ENCODE measurements around the gene CEBPE.

- TF ChIP-seq, protein P1, sequence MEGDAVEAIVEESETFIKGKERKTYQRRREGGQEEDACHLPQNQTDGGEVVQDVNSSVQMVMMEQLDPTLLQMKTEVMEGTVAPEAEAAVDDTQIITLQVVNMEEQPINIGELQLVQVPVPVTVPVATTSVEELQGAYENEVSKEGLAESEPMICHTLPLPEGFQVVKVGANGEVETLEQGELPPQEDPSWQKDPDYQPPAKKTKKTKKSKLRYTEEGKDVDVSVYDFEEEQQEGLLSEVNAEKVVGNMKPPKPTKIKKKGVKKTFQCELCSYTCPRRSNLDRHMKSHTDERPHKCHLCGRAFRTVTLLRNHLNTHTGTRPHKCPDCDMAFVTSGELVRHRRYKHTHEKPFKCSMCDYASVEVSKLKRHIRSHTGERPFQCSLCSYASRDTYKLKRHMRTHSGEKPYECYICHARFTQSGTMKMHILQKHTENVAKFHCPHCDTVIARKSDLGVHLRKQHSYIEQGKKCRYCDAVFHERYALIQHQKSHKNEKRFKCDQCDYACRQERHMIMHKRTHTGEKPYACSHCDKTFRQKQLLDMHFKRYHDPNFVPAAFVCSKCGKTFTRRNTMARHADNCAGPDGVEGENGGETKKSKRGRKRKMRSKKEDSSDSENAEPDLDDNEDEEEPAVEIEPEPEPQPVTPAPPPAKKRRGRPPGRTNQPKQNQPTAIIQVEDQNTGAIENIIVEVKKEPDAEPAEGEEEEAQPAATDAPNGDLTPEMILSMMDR (conservative IDR thresholded peaks at IDR 0.05): no peak
- no peak for TF ChIP-seq EZH2 (IDR thresholded peaks at IDR 0.05; ENCODE audit: low read depth)
Observed at GRCh38 chr14:23091294-23092225, 27.5 kb downstream of the CEBPE start.
